ENCODE data around the gene STRA6.

The STRA6 gene

DNA sequence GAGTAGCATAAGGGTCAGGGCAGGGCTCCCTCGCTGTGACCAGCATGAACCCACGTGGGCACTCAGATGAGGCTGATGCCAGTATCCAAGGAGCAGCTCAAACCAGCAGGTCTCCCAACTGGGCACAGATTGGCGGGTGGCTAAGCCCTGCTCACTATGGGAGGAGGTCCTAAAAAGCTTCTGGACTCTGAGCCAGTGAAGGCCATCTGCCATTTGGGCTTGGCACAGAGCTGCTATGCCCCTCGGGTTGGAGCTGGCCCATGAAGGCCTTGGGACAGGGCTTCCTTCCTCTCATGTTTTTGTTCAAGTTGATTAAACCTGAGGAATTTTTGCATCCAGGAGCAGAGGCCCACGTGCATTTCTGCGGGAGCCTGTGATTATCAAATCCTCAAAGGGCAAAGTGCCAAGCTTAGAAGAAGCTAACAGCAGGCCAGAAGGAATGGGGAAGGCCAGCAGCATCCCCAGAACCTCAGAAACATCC lies 4.3 kb upstream of the STRA6 start:
- no peak for DNase-seq

DNA sequence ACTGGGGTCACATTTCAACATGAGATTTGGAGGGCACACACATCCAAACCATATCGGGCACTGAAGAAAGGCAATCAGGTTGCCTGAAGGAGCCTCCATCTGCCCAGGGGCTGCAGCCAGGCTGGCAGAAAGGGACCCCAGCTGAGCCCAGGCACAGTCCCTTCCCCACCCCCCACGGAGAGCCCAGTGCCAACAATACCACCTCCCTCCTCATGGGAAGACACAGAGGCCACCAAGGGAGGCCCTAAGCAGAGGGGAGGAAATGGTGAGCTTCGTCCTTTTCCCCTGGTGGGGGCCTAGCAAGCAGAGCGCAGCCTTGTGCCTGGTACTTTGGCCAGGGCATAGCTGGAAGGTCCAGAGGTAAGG lies 3.0 kb upstream of the STRA6 start:
- DNase-seq: no peak

DNA sequence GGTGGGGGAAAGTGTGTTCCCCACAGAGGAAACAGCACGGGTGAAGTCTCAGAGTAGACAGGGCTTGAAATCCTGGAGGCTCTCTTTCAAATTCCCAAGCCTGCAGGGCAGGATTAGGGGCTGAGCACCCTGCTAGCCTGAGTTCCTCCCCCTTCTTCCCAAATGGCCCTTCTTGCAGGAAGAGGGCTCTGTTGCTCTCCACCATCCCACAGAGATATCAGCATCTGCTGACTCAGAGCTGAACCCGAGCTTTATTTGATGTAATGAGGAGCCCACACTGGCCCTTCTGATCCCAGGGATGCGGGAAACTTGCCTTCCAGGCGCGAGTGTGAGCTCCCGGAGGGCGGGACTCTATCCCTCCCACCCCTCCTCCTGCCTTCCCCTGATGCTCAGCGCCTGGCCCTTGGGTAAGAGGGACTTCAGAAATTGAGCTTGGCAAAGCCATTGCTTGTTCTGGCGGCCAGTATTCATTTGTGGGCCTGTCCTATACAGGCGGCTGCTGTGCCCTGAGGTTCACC lies 1.4 kb upstream of the STRA6 start:
- no peak for DNase-seq

- no peak for DNase-seq
These were observed 722 bp downstream of the STRA6 start for GRCh38 chr15:74201710-74202420.

DNA sequence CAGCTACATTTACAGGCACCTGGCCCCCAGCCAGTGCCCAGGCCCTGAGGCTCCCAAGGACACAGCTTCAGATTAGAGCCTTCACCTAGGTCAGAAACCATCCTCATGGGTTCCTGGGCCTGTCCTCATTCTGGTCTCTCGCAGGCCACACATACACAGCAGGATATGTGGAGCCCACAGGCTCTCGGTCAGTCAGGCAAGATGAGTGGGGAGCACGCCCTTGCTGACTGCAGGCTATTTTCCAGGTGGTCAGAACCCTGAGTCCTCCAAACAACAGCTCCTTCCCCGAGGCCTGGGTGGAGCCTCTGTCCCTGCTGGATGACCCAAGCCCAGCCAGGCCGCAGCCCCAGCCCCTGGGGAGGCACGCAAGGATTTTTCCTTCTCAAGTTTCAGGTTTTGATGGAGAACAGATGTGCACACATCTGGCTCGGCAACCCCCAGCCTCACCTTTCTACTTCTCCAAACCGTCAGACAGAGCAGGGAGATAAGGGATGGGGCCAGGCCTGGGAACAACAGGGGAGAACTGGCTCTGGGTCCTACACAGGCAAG lies 1.6 kb downstream of the STRA6 start:
- no peak for DNase-seq

DNA sequence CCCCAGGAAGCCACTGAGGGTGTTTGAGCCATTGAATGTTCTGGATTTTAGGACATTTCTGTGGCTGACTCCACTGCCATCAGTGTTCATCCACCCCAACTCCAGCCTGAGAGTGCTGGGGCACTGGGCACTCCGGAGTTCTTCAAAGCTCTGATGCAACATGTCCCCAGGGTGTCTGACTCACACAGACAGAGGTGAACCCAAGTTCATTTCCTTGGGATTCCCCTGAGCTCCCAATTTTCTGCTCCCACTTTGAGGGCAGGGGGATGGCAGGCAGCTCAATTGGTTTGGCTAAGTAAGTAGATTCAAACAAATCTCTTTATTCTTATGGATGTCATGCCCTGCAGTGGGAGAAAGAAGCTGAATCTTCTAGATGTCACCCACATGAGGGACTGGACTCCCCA lies 2.2 kb downstream of the STRA6 start:
- no peak for DNase-seq

GRCh38 chr15:74199297-74199652 lies 3.3 kb downstream of the STRA6 start:
- no peak for DNase-seq

- DNase-seq: no peak
These were observed 5.2 kb downstream of the STRA6 start for GRCh38 chr15:74197176-74197965.

- peak; percentile 49 for DNase-seq
These were observed 6.4 kb downstream of the STRA6 start for GRCh38 chr15:74196175-74196574.

- no peak for DNase-seq
These were observed 7.7 kb downstream of the STRA6 start for GRCh38 chr15:74194572-74195559.

DNA sequence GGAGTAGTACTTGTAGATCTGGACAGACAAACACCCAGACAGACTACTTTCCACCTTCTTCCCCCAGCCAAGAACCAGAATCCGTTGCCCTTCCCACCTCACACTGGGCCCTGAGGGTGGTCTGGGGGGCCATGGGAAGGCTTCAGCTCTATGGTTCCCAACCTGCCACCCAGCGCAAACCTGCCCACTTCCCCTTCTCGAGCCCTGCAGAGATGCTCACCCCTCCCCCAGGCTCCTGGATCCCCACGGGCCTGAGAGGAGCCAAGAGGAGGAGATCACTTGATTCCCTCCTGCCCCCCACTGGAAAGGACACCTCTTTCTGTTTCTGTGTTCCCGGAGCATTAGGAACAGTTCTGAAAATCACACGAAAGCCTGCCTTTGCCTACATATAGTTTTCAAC lies 8.7 kb downstream of the STRA6 start:
- no peak for DNase-seq

- no peak for DNase-seq
These were observed 9.3 kb downstream of the STRA6 start for GRCh38 chr15:74193299-74193718.

DNA sequence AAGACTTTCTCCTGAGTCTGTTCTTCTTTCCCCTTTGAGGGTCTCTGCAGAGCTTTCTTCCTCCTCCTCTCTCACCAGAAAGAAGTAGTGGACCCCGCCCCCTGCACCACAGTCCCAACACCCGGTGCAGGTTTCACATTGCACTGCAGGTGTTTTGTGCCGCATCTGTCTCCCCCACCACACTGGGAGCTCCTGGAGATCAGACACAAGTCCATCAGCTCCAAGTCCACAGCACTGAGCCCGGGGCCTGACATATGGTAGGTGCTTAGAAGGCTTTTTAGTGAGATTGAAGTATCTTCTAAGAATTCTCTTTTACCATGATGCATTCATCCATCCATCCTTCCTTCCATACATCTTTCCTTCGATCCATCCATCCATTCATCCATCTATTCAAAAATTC lies 9.8 kb downstream of the STRA6 start:
- DNase-seq: no peak

DNA sequence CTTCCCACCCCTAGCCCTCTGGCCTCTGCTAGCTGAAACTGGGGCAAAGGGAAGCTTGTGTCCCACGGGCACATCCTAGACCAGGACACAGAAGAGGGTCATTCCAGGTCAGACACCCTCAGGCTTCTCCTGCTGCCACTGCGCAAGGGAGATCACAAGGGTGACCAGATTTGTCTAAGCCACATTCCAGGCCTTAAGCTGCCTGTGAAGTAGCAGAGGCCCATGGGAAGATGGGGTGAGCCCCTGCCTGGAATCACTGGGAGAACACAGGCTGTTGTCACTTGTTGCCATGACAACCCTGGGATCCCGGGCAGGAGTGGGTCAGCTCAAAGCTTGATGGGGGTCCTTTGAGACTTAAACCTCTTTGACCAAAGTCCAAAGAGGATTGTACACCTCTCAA lies 10.8 kb downstream of the STRA6 start:
- no peak for DNase-seq

- no peak for DNase-seq
These were observed 14.4 kb downstream of the STRA6 start for GRCh38 chr15:74188216-74188615.

DNA sequence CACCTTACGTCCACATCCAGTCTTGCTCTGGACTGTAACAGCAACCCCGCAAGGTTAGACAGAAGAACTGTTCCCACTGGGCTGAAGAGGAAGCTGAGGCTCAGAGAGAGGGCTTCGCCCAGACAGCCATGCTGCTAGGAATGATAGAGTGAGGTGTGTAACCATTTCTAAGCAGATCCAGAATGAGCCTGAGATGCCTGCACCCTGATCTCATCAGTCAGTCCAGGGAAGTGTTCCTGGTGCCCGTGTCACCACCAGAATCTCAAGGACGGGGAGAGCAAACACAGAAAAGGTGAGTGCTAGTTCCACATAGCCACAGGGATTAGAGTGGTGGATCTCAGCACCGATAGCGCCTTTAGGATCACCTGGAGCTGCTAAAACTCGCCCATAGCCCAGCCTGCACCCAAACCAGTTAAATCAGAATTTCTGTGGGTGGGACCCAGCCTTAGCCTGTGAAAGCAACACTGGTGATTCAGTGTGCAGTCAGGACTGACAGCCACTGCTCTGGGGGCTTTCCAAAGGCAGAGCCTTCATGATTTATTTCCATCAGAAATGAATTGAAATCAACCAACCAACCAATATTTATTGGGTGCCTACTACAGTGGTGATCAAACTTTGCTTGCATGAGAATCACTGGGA lies 16.8 kb downstream of the STRA6 start:
- DNase-seq: no peak

DNA sequence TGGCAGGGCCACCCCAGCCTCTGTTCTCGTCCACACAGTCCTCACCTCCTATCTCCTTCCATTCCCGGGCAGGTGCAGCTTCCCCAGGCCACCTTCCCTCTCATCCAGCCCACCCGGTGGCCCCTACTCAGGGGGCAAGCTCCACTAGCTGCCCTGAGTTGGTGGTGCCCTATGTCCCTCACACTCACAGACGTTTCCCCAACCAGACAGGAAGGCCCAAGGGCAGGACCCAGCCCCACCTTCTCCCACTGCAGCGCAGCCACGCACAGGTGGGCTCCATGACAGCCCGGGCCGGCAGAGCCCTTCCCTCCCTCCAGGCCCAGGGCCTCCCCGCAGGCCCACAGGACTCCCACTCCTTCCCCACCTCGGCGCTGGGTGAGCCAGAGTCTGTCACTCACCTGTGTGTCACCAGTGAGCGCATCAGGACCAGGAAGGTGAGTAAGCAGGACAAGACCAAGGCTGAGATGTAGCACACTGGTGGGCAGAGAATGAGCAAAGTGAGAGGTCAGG lies 17.9 kb downstream of the STRA6 start:
- no peak for DNase-seq

DNA sequence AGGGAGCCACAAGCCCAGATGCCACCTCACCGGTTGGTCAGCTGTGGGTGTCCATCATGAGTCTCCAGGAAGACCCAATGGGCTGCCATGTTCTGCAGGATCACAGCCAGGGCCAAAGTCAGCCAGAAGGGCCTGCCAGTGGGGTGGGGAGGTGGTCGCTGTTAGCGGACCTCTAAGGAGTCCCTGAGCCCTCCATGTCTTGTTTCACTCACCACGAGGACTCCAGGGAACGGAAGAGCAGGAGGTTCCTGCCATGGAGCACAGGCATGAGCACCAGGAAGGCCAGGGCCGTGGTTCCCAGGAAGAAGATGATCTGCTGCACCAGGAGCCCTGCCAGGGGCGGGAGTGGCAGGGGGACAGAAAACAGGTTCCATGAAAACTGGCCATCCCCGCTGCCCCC lies 20.5 kb downstream of the STRA6 start:
- no peak for DNase-seq

- DNase-seq: no peak
These were observed 21.5 kb downstream of the STRA6 start for GRCh38 chr15:74180881-74181602.

DNA sequence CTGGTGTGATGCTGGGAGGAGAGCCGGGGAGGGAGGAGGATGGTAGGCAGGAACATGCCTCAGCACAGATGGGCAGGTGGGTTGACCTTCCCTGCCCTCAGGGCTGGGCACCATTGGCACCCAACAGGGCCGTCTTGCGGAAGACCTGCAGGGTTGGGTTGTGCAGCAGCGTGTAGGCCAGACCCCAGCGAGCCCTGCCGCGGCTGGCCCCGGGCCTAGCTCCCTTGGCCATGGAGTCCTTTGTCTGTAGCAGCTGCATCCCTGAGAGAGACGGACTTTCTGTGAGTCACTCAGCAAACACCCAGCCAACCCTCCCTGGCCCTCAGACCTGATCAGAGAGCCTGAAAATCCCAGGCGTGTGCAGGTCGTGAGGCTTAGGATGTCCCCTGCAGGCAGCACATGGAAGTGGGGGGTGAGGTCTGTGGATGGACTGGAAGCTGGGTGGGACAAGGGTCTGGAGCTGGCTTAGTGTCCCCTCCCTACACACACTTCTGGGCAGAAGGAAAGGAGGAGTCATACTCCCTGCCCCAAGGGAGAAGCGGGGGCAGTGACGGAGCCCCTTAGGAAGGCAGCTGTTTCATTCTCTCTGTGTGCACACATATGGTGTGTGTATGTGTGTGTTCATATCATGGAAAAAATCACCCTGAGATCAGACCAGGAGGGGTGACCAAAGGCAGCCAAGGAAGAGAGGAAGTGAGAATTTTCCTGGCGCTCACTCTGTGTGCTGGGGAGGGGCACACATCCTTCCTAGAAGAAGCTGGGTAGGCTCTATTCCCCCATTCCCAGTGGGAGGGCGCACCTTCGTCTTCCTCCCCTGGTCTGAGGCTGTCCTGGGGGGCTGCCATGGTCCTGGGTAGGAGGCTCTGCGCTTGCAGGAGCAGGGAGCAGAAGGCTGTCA lies 22.4 kb downstream of the STRA6 start:
- no peak for DNase-seq

Measured in NCI-H1105 treated with DMSO at 0.1 percent for 48 hours (cell line).